ENCODE data around the gene POLE.

The POLE gene

GRCh38 chr12:132576701-132577100, 110.4 kb downstream of the POLE start:
- no peak for DNase-seq

- no peak for DNase-seq
These were observed 111.5 kb downstream of the POLE start for GRCh38 chr12:132575661-132576060.

GRCh38 chr12:132574271-132574996, 112.7 kb downstream of the POLE start:
- no peak for DNase-seq

Data from T-helper 9 cell (primary cell).